CD4-positive, CD25-positive, alpha-beta regulatory T cell (primary cell): ENCODE measurements around the gene ARL8B. TPM values are rescaled to one million over a fixed set of nuclear protein-coding genes. Genes with fewer than 3 reads are reported as not detected.
A peak's percentile ranks its signal among the peaks of the same experiment; 100 is the strongest.
"Not testable (repeated sequence)": the region's sequence is repeated elsewhere in the genome, so short reads cannot be mapped to it uniquely, and the experiment has no call there.

Experiments used
- ATAC-seq, 2 donors: fragments of 150-1000 bp; cut with Tn5 transposase; one replicate each; pipeline ENCODE4 v1.10.0; 2021; ENCODE audit warnings: low read depth in 2 of 2, moderate number of reproducible peaks in 2 of 2, moderate library complexity in 1 of 2
- DNase-seq, 3 donors: peaks; one replicate each; pipeline versions ENCODE4 v3.0.0 to v3.0.0-alpha.2; 2012 to 2022; ENCODE audit warnings: mixed read lengths in 1 of 3
- H3K27ac ChIP-seq: one replicate; pipeline ENCODE4 v1.7.0; 2013; ENCODE audit warnings: mild to moderate bottlenecking, low read length; ENCODE audit not compliant: insufficient read depth, poor library complexity, severe bottlenecking
- H3K27me3 ChIP-seq: one replicate; pipeline ENCODE4 v1.7.0; 2013; ENCODE audit warnings: low read length; ENCODE audit not compliant: control insufficient read depth, insufficient read depth
- H3K36me3 ChIP-seq: one replicate; pipeline ENCODE4 v1.7.0; 2013; ENCODE audit warnings: mild to moderate bottlenecking, low read length, moderate library complexity; ENCODE audit not compliant: control insufficient read depth, insufficient read depth
- H3K4me1 ChIP-seq: 2 replicates; pipeline ENCODE4 v1.7.0; 2013; ENCODE audit warnings: mild to moderate bottlenecking, low read length; ENCODE audit not compliant: insufficient read depth, control insufficient read depth, poor library complexity, severe bottlenecking
- H3K4me3 ChIP-seq: one replicate; pipeline ENCODE4 v1.7.0; 2013; ENCODE audit warnings: low read depth, mild to moderate bottlenecking, low read length, moderate library complexity
- H3K9me3 ChIP-seq, 2 experiments: 1 replicate in 1 of 2; 2 replicates in 1 of 2; pipeline ENCODE4 v1.7.0; 2013; ENCODE audit warnings: low read length in 2 of 2, mild to moderate bottlenecking in 1 of 2, moderate library complexity in 1 of 2; ENCODE audit not compliant: control insufficient read depth in 2 of 2
- H3K27ac Mint-ChIP-seq, 3 donors: one replicate each; pipeline ENCODE4 v1.8.0; 2020 to 2022; ENCODE audit warnings: mild to moderate bottlenecking in 3 of 3, mixed read lengths in 3 of 3, moderate library complexity in 2 of 3
- H3K27me3 Mint-ChIP-seq: one replicate; pipeline ENCODE4 v1.8.0; 2022; ENCODE audit warnings: mild to moderate bottlenecking, mixed read lengths
- H3K36me3 Mint-ChIP-seq: one replicate; pipeline ENCODE4 v1.8.0; 2020; ENCODE audit warnings: mixed read lengths
- H3K4me1 Mint-ChIP-seq, 4 donors: one replicate each; pipeline ENCODE4 v1.8.0; 2020 to 2022; ENCODE audit warnings: mixed read lengths in 4 of 4, mild to moderate bottlenecking in 1 of 4
- H3K4me3 Mint-ChIP-seq, 4 donors: one replicate each; pipeline ENCODE4 v1.8.0; 2020 to 2022; ENCODE audit warnings: mild to moderate bottlenecking in 4 of 4, mixed read lengths in 4 of 4, moderate library complexity in 3 of 4
- H3K9me3 Mint-ChIP-seq, 7 donors: one replicate each; pipeline ENCODE4 v1.8.0; 2020 to 2022; ENCODE audit warnings: mixed read lengths in 7 of 7, mild to moderate bottlenecking in 3 of 7, moderate library complexity in 2 of 7
- polyA plus RNA-seq, 4 donors: library from polyadenylated mRNA; unstranded; fragments of 300-500 nt; fragmentation: Illumina TruSeq; gene quantifications; one replicate each; pipeline ENCODE4 v1.2.3, GENCODE V29; 2021
- total RNA-seq: library from RNA; stranded (reverse); gene quantifications from one replicate; pipeline ENCODE4 v1.2.3, GENCODE V29; 2022

The ARL8B gene
- total and polyA plus RNA-seq, 5 donors from 2014 or later = 43.0 to 67.4 (median 56.9) TPM

GRCh38 chr3:5098346-5098745 is 23.7 kb upstream of the ARL8B start:
- DNase-seq (no peak), ATAC-seq (no peak)
- Histone ChIP-seq H3K27me3 (peaks cover 3% of the 10 kb centered on the region), H3K9me3 (no peaks in the 10 kb centered on the region), H3K4me3 (no peak overlapping the region), H3K27ac (no peak overlapping the region), H3K36me3 (no peaks in the 10 kb centered on the region), H3K4me1 (no peaks in the 10 kb centered on the region)
- Mint-ChIP-seq H3K36me3 (no peaks in the 10 kb centered on the region), H3K4me3 (no peak overlapping the region), H3K4me1 (peaks cover 0 to 4% (median 0%) of the 10 kb centered on the region in 4 donors), H3K27ac (no peak overlapping the region), H3K27me3 (peaks cover 46% of the 10 kb centered on the region), H3K9me3 (no peaks in the 10 kb centered on the region)

- ATAC-seq (no peak), DNase-seq (no peak)
- Mint-ChIP-seq H3K4me1 (peaks cover 0 to 4% (median 0%) of the 10 kb centered on the region in 4 donors), H3K27ac (no peak overlapping the region), H3K27me3 (peaks cover 38% of the 10 kb centered on the region), H3K36me3 (no peaks in the 10 kb centered on the region), H3K4me3 (no peak overlapping the region), H3K9me3 (no peaks in the 10 kb centered on the region)
- Histone ChIP-seq H3K36me3 (no peaks in the 10 kb centered on the region), H3K4me1 (no peaks in the 10 kb centered on the region), H3K27ac (no peak overlapping the region), H3K4me3 (no peak overlapping the region), H3K9me3 (no peaks in the 10 kb centered on the region), H3K27me3 (no peaks in the 10 kb centered on the region)
Observed at GRCh38 chr3:5102532-5102931, 19.6 kb upstream of the ARL8B start.

GRCh38 chr3:5103743-5104142 is 18.3 kb upstream of the ARL8B start:
- H3K4me1 ChIP-seq = no peaks in the 10 kb centered on the region
- H3K27me3 ChIP-seq = no peaks in the 10 kb centered on the region
- Mint-ChIP-seq H3K27ac (peak overlapping the region in 1 of 3 donors; percentile 32), H3K36me3 (no peaks in the 10 kb centered on the region), H3K9me3 (no peaks in the 10 kb centered on the region), H3K4me3 (no peak overlapping the region), H3K4me1 (peaks cover 0 to 4% (median 0%) of the 10 kb centered on the region in 4 donors), H3K27me3 (peaks cover 34% of the 10 kb centered on the region)
- H3K9me3 ChIP-seq = no peaks in the 10 kb centered on the region
- H3K4me3 ChIP-seq = no peak overlapping the region
- no peak overlapping the region for H3K27ac ChIP-seq
- DNase-seq (no peak), ATAC-seq (no peak)
- H3K36me3 ChIP-seq = no peaks in the 10 kb centered on the region

- Histone ChIP-seq H3K9me3 (no peaks in the 10 kb centered on the region), H3K27me3 (no peaks in the 10 kb centered on the region), H3K4me3 (no peak overlapping the region), H3K27ac (no peak overlapping the region), H3K36me3 (no peaks in the 10 kb centered on the region), H3K4me1 (no peaks in the 10 kb centered on the region)
- Mint-ChIP-seq H3K9me3 (no peaks in the 10 kb centered on the region), H3K27me3 (peaks cover 34% of the 10 kb centered on the region), H3K36me3 (no peaks in the 10 kb centered on the region), H3K4me3 (peak overlapping the region in 1 of 4 donors; percentile 34), H3K27ac (no peak overlapping the region), H3K4me1 (peaks cover 0 to 4% (median 0%) of the 10 kb centered on the region in 4 donors)
- DNase-seq = no peak
- ATAC-seq = no peak
Observed at GRCh38 chr3:5105050-5105449, 17.0 kb upstream of the ARL8B start.

GRCh38 chr3:5106371-5106770 is 15.7 kb upstream of the ARL8B start:
- H3K36me3 Mint-ChIP-seq, DNase-seq, H3K4me3 ChIP-seq, H3K27me3 ChIP-seq, H3K27ac Mint-ChIP-seq, ATAC-seq, H3K4me1 Mint-ChIP-seq, H3K4me3 Mint-ChIP-seq, H3K4me1 ChIP-seq, H3K36me3 ChIP-seq, H3K27ac ChIP-seq, H3K9me3 ChIP-seq, H3K9me3 Mint-ChIP-seq: not testable (repeated sequence)
- peaks cover 27% of the 10 kb centered on the region for H3K27me3 Mint-ChIP-seq

- DNase-seq, H3K27ac Mint-ChIP-seq, H3K4me1 Mint-ChIP-seq, H3K27ac ChIP-seq, H3K27me3 ChIP-seq, H3K4me3 Mint-ChIP-seq, ATAC-seq, H3K4me3 ChIP-seq, H3K36me3 ChIP-seq, H3K9me3 Mint-ChIP-seq, H3K36me3 Mint-ChIP-seq, H3K4me1 ChIP-seq, H3K9me3 ChIP-seq: not testable (repeated sequence)
- peaks cover 25% of the 10 kb centered on the region for H3K27me3 Mint-ChIP-seq
Observed at GRCh38 chr3:5106933-5107334, 15.2 kb upstream of the ARL8B start.

GRCh38 chr3:5110337-5110736 is 11.8 kb upstream of the ARL8B start:
- Mint-ChIP-seq H3K27me3 (peaks cover 8% of the 10 kb centered on the region), H3K9me3 (no peaks in the 10 kb centered on the region), H3K4me3 (no peak overlapping the region), H3K4me1 (peaks cover 0 to 4% (median 0%) of the 10 kb centered on the region in 4 donors), H3K36me3 (no peaks in the 10 kb centered on the region), H3K27ac (no peak overlapping the region)
- H3K27ac ChIP-seq = no peak overlapping the region
- ATAC-seq (no peak), DNase-seq (no peak)
- no peaks in the 10 kb centered on the region for H3K27me3 ChIP-seq
- no peak overlapping the region for H3K4me3 ChIP-seq
- H3K9me3 ChIP-seq = no peaks in the 10 kb centered on the region
- H3K4me1 ChIP-seq = no peaks in the 10 kb centered on the region
- H3K36me3 ChIP-seq = no peaks in the 10 kb centered on the region

- Histone ChIP-seq H3K27ac (no peak overlapping the region), H3K27me3 (no peaks in the 10 kb centered on the region), H3K36me3 (no peaks in the 10 kb centered on the region), H3K4me1 (no peaks in the 10 kb centered on the region), H3K4me3 (no peak overlapping the region), H3K9me3 (no peaks in the 10 kb centered on the region)
- Mint-ChIP-seq H3K27me3 (peaks cover 10% of the 10 kb centered on the region), H3K36me3 (no peaks in the 10 kb centered on the region), H3K4me3 (no peak overlapping the region), H3K9me3 (no peaks in the 10 kb centered on the region), H3K4me1 (no peaks in the 10 kb centered on the region), H3K27ac (no peak overlapping the region)
- DNase-seq (no peak), ATAC-seq (no peak)
Observed at GRCh38 chr3:5112043-5112442, 10.0 kb upstream of the ARL8B start.
